A673 (cell line): ENCODE data around the gene FBXL17. TPM values are rescaled to one million over a fixed set of nuclear protein-coding genes. Genes with fewer than 3 reads are reported as not detected.

Experiments used
- BruUV-seq: library from RNA; stranded (reverse); fragments of 400-500 nt; replicated peaks from 2 replicates; lab custom pipeline; 2021; lab: Mats Ljungman, UMichigan
- CTCF ChIA-PET: fragments of 300-600 bp; sonication (Branson Sonifier 250); formaldehyde crosslinking; loops from one replicate; lab custom pipeline; 2022; ENCODE audit warnings: antibody characterized with exemption; lab: Charles Lee
- POLR2A ChIA-PET: fragments of 300-600 bp; sonication (Branson Sonifier 250); formaldehyde crosslinking; loops from one replicate; lab custom pipeline; 2022; ENCODE audit warnings: antibody characterized with exemption; ENCODE audit not compliant: low non-redundant PET; lab: Charles Lee
- DNase-seq: peaks from one replicate; pipeline ENCODE4 v3.0.0-alpha.2; 2015; ENCODE audit warnings: low spot score
- H3K27ac ChIP-seq: fragments of 200-600 bp; sonication (generic); 2 replicates; pipeline ENCODE4 v1.5.1; 2016; ENCODE audit warnings: mixed run types, low read depth, mild to moderate bottlenecking, mixed read lengths, antibody characterized with exemption, low read length; ENCODE audit not compliant: poor library complexity, severe bottlenecking
- H3K27me3 ChIP-seq: fragments of 200-600 bp; sonication (generic); replicated peaks from 2 replicates; pipeline ENCODE4 v1.6.1; 2017; ENCODE audit warnings: mixed run types, low read depth, mild to moderate bottlenecking, mixed read lengths, antibody characterized with exemption, low read length; ENCODE audit not compliant: insufficient read depth, poor library complexity
- H3K36me3 ChIP-seq: fragments of 200-600 bp; sonication (generic); 2 replicates; pipeline ENCODE4 v1.6.1; 2016; ENCODE audit warnings: mixed run types, mild to moderate bottlenecking, mixed read lengths, antibody characterized with exemption, low read length; ENCODE audit not compliant: insufficient read depth, poor library complexity, severe bottlenecking
- H3K4me1 ChIP-seq: fragments of 200-600 bp; sonication (generic); 2 replicates; pipeline ENCODE4 v1.6.1; 2017; ENCODE audit warnings: mixed run types, mild to moderate bottlenecking, mixed read lengths, antibody characterized with exemption, low read length; ENCODE audit not compliant: insufficient read depth, poor library complexity, severe bottlenecking
- H3K4me3 ChIP-seq: fragments of 200-600 bp; sonication (generic); 2 replicates; pipeline ENCODE4 v1.5.1; 2016; ENCODE audit warnings: low read depth, mixed run types, mild to moderate bottlenecking, mixed read lengths, low read length; ENCODE audit not compliant: poor library complexity, severe bottlenecking
- H3K9me3 ChIP-seq: fragments of 200-600 bp; sonication (generic); 2 replicates; pipeline ENCODE4 v1.6.1; 2016; ENCODE audit warnings: mixed run types, low read depth, mild to moderate bottlenecking, mixed read lengths, antibody characterized with exemption, low read length; ENCODE audit not compliant: poor library complexity, severe bottlenecking
- EZH2 ChIP-seq: fragments of 200-600 bp; sonication (generic); IDR thresholded peaks from 2 replicates; pipeline ENCODE4 v1.6.1; 2017; ENCODE audit warnings: borderline replicate concordance, low read depth, mild to moderate bottlenecking, mixed read lengths, antibody characterized with exemption, low read length; ENCODE audit not compliant: poor library complexity, severe bottlenecking
- intact Hi-C: fragments of 100-400 bp; cut with micrococcal nuclease; formaldehyde crosslinking; loops from one replicate; pipeline ENCODE4 v1.10.0; 2022; ENCODE audit not compliant: unreplicated experiment
- total RNA-seq: library from RNA; stranded (reverse); gene quantifications from 2 replicates; pipeline ENCODE4 v1.2.3, GENCODE V29; 2021
- TF ChIP-seq, protein P1 (sequence below): fragments of 300-800, 200-600 bp; sonication (generic); conservative IDR thresholded peaks from 2 replicates; pipeline ENCODE4 v1.5.1; 2017; ENCODE audit warnings: low read depth, mild to moderate bottlenecking, antibody characterized with exemption, low read length, moderate library complexity, mixed read lengths

FBXL17 gene
- total RNA-seq, 1 experiment from 2014 or later, result 5.7 TPM

DNA sequence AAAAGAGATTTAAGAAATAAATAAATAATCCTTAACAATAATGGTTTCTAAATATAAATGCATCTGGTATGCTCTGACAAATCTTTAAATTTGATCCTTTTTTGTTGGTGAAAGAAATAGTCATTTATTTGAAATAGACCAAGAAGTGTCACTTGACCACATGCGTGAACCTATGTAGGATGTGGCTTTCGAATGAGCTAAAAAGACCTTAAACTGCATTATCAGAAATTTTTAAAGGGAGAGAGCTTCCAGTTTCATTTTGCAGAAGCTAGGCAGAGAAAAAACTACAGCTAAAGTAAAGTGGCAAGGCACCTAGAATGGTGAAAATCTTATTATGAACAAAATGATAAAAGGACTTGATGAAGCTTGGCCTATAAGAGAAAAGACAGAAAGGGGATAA, 402.0 kb downstream of the FBXL17 start:
- no TSS peak for BruUV-seq
- Histone ChIP-seq H3K4me3 (no peak overlapping the region), H3K4me1 (no peaks in the 10 kb centered on the region), H3K27me3 (no peaks in the 10 kb centered on the region), H3K27ac (no peak overlapping the region), H3K36me3 (no peaks in the 10 kb centered on the region), H3K9me3 (no peaks in the 10 kb centered on the region)
- intact Hi-C loops, result no loop called here
- ChIA-PET POLR2A (no interaction called here), CTCF (no interaction called here)
- DNase-seq, result no peak
- no peak for TF ChIP-seq EZH2
- TF ChIP-seq, protein P1, sequence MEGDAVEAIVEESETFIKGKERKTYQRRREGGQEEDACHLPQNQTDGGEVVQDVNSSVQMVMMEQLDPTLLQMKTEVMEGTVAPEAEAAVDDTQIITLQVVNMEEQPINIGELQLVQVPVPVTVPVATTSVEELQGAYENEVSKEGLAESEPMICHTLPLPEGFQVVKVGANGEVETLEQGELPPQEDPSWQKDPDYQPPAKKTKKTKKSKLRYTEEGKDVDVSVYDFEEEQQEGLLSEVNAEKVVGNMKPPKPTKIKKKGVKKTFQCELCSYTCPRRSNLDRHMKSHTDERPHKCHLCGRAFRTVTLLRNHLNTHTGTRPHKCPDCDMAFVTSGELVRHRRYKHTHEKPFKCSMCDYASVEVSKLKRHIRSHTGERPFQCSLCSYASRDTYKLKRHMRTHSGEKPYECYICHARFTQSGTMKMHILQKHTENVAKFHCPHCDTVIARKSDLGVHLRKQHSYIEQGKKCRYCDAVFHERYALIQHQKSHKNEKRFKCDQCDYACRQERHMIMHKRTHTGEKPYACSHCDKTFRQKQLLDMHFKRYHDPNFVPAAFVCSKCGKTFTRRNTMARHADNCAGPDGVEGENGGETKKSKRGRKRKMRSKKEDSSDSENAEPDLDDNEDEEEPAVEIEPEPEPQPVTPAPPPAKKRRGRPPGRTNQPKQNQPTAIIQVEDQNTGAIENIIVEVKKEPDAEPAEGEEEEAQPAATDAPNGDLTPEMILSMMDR, result no peak

DNA sequence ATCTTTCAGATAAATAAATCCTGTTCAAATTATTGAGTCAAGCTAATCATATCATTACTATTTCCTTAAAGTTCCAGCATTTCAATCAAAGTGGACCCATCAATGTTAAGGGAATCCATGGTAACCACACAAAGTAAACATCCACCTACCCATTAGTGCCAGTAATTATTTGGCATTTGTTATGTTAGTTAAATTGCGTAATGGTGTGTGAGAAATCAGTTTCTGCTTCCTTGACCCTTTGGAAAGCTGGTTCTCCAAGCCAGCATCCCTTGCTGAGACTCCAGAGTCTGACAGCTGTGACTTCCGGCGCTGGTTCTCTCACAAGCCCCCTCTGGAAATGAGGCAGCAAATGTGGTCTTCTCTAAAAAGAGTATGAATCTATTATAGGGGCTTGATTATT, 402.6 kb downstream of the FBXL17 start:
- BruUV-seq, result no TSS peak
- H3K27ac ChIP-seq, result no peak overlapping the region
- ChIA-PET POLR2A (no interaction called here), CTCF (no interaction called here)
- no peaks in the 10 kb centered on the region for H3K9me3 ChIP-seq
- H3K27me3 ChIP-seq, result no peaks in the 10 kb centered on the region
- no peaks in the 10 kb centered on the region for H3K36me3 ChIP-seq
- intact Hi-C loops, result no loop called here
- H3K4me3 ChIP-seq, result no peak overlapping the region
- H3K4me1 ChIP-seq, result no peaks in the 10 kb centered on the region
- no peak for DNase-seq
- no peak for TF ChIP-seq EZH2
- TF ChIP-seq, protein P1, result no peak

DNA sequence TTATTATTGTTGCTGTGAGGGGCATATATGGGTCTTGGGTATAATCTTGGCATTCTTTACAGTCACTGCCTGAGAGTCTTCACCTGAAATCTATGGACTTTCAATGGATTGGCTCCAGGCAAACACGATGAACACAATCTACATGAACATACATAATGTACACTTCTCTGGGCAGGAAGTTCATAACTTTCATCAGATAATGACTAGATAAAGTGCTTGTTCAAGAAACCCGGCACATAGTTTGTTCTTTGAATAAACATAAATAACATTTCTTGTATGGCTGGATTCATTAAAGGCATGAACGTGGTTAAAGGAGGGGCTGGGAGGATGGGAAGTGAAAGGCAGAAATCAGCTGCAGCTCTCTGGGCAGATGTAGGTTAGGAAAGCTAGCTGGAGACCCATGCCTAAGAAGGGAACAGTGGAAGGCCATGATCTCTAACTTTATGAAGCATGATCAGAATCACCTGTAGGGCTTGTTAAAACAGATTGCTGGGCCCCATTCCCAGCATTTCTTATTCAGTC, 404.3 kb downstream of the FBXL17 start:
- no TSS peak for BruUV-seq
- ChIA-PET POLR2A (no interaction called here), CTCF (no interaction called here)
- Histone ChIP-seq H3K4me1 (no peaks in the 10 kb centered on the region), H3K27me3 (no peaks in the 10 kb centered on the region), H3K27ac (no peak overlapping the region), H3K9me3 (no peaks in the 10 kb centered on the region), H3K4me3 (no peak overlapping the region), H3K36me3 (no peaks in the 10 kb centered on the region)
- DNase-seq, result no peak
- TF ChIP-seq, protein P1, result no peak
- TF ChIP-seq EZH2, result no peak
- intact Hi-C loops, result no loop called here
